GM23248 (cell line): ENCODE data around the gene GPC3.

Experiments
- EZH2 ChIP-seq: fragments of 200-600 bp; sonication (generic); IDR thresholded peaks from 2 replicates; pipeline ENCODE4 v1.6.1; 2018; ENCODE audit warnings: antibody characterized with exemption, mild to moderate bottlenecking; ENCODE audit not compliant: insufficient read depth, poor library complexity, severe bottlenecking
- EZH2phosphoT487 ChIP-seq: fragments of 200-600 bp; sonication (generic); IDR thresholded peaks from 2 replicates; pipeline ENCODE4 v1.6.1; 2018; ENCODE audit warnings: antibody characterized with exemption, moderate library complexity, mild to moderate bottlenecking, low read depth; ENCODE audit not compliant: insufficient read depth

DNA sequence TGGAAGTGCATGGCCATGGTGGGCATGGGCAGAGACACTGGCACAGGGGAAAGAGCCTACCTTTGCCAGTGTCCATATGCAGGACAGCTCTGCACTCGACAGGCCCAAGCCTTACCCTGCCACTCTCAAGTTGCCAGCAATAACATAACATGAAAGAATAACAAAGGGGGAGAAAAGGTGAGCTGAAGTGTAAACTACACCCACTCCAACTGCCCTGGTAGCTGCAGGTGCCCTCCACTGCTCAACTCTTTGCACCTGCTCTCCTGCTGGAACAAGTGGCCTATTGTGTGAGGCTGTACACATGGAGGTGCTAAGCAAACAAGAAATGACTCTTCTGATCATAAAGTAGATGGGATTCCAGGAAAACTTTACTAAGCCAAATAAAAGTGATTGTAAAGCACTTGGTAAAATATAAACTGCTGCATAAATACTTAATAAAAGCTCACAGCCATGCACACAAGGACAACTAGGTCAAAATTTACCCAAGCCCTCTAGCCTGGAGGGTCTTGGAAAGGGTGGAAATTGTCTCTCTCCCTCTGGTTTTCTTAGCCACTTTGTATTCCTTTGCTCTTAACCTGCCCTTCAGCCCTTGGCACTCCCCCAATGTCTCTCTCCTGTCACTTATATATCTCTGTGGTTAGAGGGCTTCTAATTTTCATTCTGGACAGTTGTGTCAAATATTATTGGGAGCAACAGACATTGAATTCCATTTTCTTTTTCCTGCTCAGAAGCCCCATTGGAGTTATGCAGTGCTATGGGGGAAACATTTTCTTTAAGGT, 308.9 kb downstream of the GPC3 start:
- no peak for TF ChIP-seq EZH2phosphoT487
- TF ChIP-seq EZH2, result no peak
